Stimulated activated CD8-positive, alpha-beta memory T cell treated with anti-CD3 and anti-CD28 coated beads, Interleukin-2, amount 100 ng/mL, for 1 hour (primary cell): Measurements from ENCODE around the gene MYBPC3.
"Not testable (repeated sequence)": the region's sequence is repeated elsewhere in the genome, so short reads cannot be mapped to it uniquely, and the experiment has no call there.

Experiments used
- DNase-seq, 2 donors: peaks; one replicate each; pipeline ENCODE4 v3.0.0-alpha.2; 2020; ENCODE audit warnings: low read depth in 2 of 2

Gene MYBPC3

GRCh38 chr11:47338396-47339241 lies 13.9 kb downstream of the MYBPC3 start:
- DNase-seq = no peak

- DNase-seq = no peak
These were observed 15.1 kb downstream of the MYBPC3 start for GRCh38 chr11:47337229-47337924.

- no peak for DNase-seq
These were observed 15.9 kb downstream of the MYBPC3 start for GRCh38 chr11:47336595-47336994.

- no peak for DNase-seq
These were observed 16.8 kb downstream of the MYBPC3 start for GRCh38 chr11:47335733-47336132.

- not testable (repeated sequence) for DNase-seq
These were observed 17.6 kb downstream of the MYBPC3 start for GRCh38 chr11:47334699-47335411.

GRCh38 chr11:47333886-47334443 lies 18.5 kb downstream of the MYBPC3 start:
- no peak for DNase-seq

- no peak for DNase-seq
These were observed 19.0 kb downstream of the MYBPC3 start for GRCh38 chr11:47333526-47333845.

GRCh38 chr11:47332791-47333525 lies 19.5 kb downstream of the MYBPC3 start:
- no peak for DNase-seq

- DNase-seq = no peak
These were observed 20.2 kb downstream of the MYBPC3 start for GRCh38 chr11:47332303-47332711.

- DNase-seq = no peak
These were observed 20.8 kb downstream of the MYBPC3 start for GRCh38 chr11:47331454-47332302.

- no peak for DNase-seq
These were observed 22.2 kb downstream of the MYBPC3 start for GRCh38 chr11:47329987-47330931.

GRCh38 chr11:47329431-47329986 lies 23.0 kb downstream of the MYBPC3 start:
- DNase-seq = no peak

- no peak for DNase-seq
These were observed 23.8 kb downstream of the MYBPC3 start for GRCh38 chr11:47328449-47329390.

- DNase-seq = no peak
These were observed 24.6 kb downstream of the MYBPC3 start for GRCh38 chr11:47327949-47328348.

GRCh38 chr11:47327025-47327424 lies 25.5 kb downstream of the MYBPC3 start:
- DNase-seq = no peak

- no peak for DNase-seq
These were observed 26.3 kb downstream of the MYBPC3 start for GRCh38 chr11:47326198-47326597.

GRCh38 chr11:47325271-47326041 lies 27.0 kb downstream of the MYBPC3 start:
- DNase-seq = no peak
